T-helper 9 cell (primary cell): ENCODE results near the gene AACS.
"Not testable (repeated sequence)": the region's sequence is repeated elsewhere in the genome, so short reads cannot be mapped to it uniquely, and the experiment has no call there.

Experiments used
- DNase-seq: peaks from one replicate; pipeline ENCODE4 v3.0.0-alpha.2; 2020

Gene AACS

GRCh38 chr12:125092872-125093680 is 27.8 kb downstream of the AACS start:
- no peak for DNase-seq

GRCh38 chr12:125093681-125094330 is 28.6 kb downstream of the AACS start:
- no peak for DNase-seq

GRCh38 chr12:125096894-125097293 is 31.7 kb downstream of the AACS start:
- no peak for DNase-seq

GRCh38 chr12:125097427-125097826 is 32.2 kb downstream of the AACS start:
- DNase-seq: no peak

- no peak for DNase-seq
Measured at GRCh38 chr12:125098676-125099408, 33.6 kb downstream of the AACS start.

GRCh38 chr12:125099409-125099782 is 34.2 kb downstream of the AACS start:
- DNase-seq: no peak

- DNase-seq: no peak
Measured at GRCh38 chr12:125100551-125101434, 35.6 kb downstream of the AACS start.

- DNase-seq: no peak
Measured at GRCh38 chr12:125104982-125105381, 39.7 kb downstream of the AACS start.

GRCh38 chr12:125105600-125105999 is 40.4 kb downstream of the AACS start:
- no peak for DNase-seq

GRCh38 chr12:125110641-125111360 is 45.6 kb downstream of the AACS start:
- no peak for DNase-seq

GRCh38 chr12:125111403-125111802 is 46.2 kb downstream of the AACS start:
- DNase-seq: no peak

- not testable (repeated sequence) for DNase-seq
Measured at GRCh38 chr12:125112614-125113013, 47.4 kb downstream of the AACS start.

- DNase-seq: no peak
Measured at GRCh38 chr12:125113263-125113662, 48.0 kb downstream of the AACS start.

- DNase-seq: no peak
Measured at GRCh38 chr12:125113789-125114188, 48.6 kb downstream of the AACS start.

- DNase-seq: no peak
Measured at GRCh38 chr12:125114365-125115141, 49.3 kb downstream of the AACS start.

GRCh38 chr12:125120566-125120965 is 55.3 kb downstream of the AACS start:
- DNase-seq: no peak

GRCh38 chr12:125121106-125121505 is 55.9 kb downstream of the AACS start:
- no peak for DNase-seq

- no peak for DNase-seq
Measured at GRCh38 chr12:125122668-125123067, 57.4 kb downstream of the AACS start.

GRCh38 chr12:125124320-125124966 is 59.2 kb downstream of the AACS start:
- DNase-seq: no peak

GRCh38 chr12:125125271-125125670 is 60.0 kb downstream of the AACS start:
- no peak for DNase-seq
